ENCODE measurements around the gene KIAA1217.

- no peak for TF ChIP-seq PAX5 (IDR thresholded peaks at IDR 0.05; ENCODE audit: insufficient read depth, low read length, severe bottlenecking)
- no peak for TF ChIP-seq POLR2AphosphoS5 (IDR thresholded peaks at IDR 0.05; ENCODE audit: low read depth, low read length)
- no peak for TF ChIP-seq POLR2A (IDR thresholded peaks at IDR 0.05; ENCODE audit: low read depth, low read length)
- peak; percentile 69 for TF ChIP-seq SPI1 (IDR thresholded peaks at IDR 0.05; ENCODE audit: low read depth, low read length)
- TF ChIP-seq TAF1 (IDR thresholded peaks at IDR 0.05; ENCODE audit: low read depth, low read length): no peak
- TF ChIP-seq POU2F2 (IDR thresholded peaks at IDR 0.05; ENCODE audit: low read depth, low read length): no peak
Measured at GRCh38 chr10:24206334-24206733, 2.6 kb upstream of the KIAA1217 start.

All from GM12891 (cell line).